ENCODE data around the gene TMEM145. TPM values are rescaled to one million over a fixed set of nuclear protein-coding genes. Genes with fewer than 3 reads are reported as not detected.

The TMEM145 gene
- total and polyA plus RNA-seq, 9 of the 15 experiments (the other 6 are each of a cell fraction or from before 2014, with no cell fraction given): 0.80 to 5.5 (median 1.9) TPM; not detected in 3

DNA sequence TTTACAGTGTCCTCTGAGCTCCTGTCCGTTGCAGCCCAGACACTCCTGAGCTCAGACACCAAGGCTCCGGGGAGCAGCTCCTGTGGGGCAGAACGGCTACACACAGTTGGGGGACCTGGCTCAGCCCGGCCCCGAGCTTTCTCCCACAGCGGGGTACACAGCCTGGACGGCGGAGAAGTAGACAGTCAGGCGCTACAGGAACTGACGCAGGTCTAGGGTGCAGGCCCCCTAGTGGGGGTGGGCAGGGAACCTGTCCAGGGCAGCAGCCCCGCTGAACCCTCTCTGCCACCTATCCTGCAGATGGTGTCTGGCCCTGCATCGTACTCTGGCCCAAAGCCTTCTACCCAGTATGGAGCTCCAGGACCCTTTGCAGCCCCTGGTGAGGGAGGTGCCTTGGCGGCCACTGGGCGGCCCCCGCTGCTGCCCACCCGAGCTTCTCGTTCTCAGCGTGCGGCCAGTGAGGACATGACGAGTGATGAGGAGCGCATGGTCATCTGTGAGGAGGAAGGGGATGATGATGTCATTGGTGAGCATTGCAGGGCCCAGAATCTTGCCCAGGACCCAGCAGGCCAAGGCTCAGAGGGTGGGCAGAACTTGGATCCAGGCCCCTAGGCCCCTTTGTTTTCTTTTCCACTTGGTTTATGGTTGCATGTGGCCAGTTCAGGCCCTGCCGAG lies 24.1 kb upstream of the TMEM145 start:
- Histone ChIP-seq H3K36me3 (ENCODE audit: control insufficient read depth, insufficient read depth, low read length) (peaks cover 75% of the 10 kb centered on the region; the same call in 2 of the 3 replicates), H3K4me2 (ENCODE audit: insufficient read depth, low read length) (no peak overlapping the region), H3K4me1 (replicated peaks in 1 of 2; ENCODE audit: control insufficient read depth in 2 of 2, insufficient read depth in 2 of 2, low read length in 2 of 2) (peaks cover 16 to 85% of the 10 kb centered on the region in 2 experiments; a peak in 4 of 5 replicates), H2AFZ (ENCODE audit: low read depth, low read length) (no peak overlapping the region), H3K9me3 (replicated peaks; ENCODE audit: control insufficient read depth, insufficient read depth, low read depth, low read length) (no peaks in the 10 kb centered on the region), H3K79me2 (ENCODE audit: control insufficient read depth, insufficient read depth, low read length) (peaks cover 25% of the 10 kb centered on the region), H3K9ac (ENCODE audit: insufficient read depth in 1 of 2, low read depth in 2 of 2, low read length in 2 of 2) (peak overlapping the region in 1 of 2 experiments; percentile 45; a peak in 2 of 4 replicates), H3K9me1 (ENCODE audit: control insufficient read depth, insufficient read depth, low read length) (no peaks in the 10 kb centered on the region), H4K20me1 (replicated peaks; ENCODE audit: control insufficient read depth, insufficient read depth, low read length) (0 out of 2 replicates have a peak, but pooled peaks cover 8% of the 10 kb centered on the region), H3K4me3 (no peak overlapping the region), H3K27me3 (ENCODE audit: control insufficient read depth in 2 of 2, insufficient read depth in 2 of 2, low read length in 2 of 2) (no peaks in the 10 kb centered on the region), H3K27ac (ENCODE audit: extremely low read depth, low read depth, low read length) (no peak overlapping the region)
- ATAC-seq: no peak
- in situ Hi-C loops (cut with MboI): no loop called here
- no peak for DNase-seq (ENCODE audit: extremely low read depth in 1 of 4, low spot score in 3 of 4)
- 94% methylated on average over 20 of the region's 22 CpGs for WGBS (ENCODE audit: insufficient coverage, low coverage, missing lambda C conversion rate)
- intact Hi-C loops (cut with micrococcal nuclease): no loop called here
- BruUV-seq (replicated peaks): no TSS peak
- POLR2A ChIA-PET: interaction anchor here (1.8 kb wide), 1 partner anchor 13 kb away, joined by 6 read pairs; the partner anchor contains the start of genes PAFAH1B3 and PRR19
- FAIRE-seq: no peak
- CTCF ChIA-PET (ENCODE audit: low intra/inter-chr PET ratio): no interaction called here
- TF ChIP-seq, protein P1, sequence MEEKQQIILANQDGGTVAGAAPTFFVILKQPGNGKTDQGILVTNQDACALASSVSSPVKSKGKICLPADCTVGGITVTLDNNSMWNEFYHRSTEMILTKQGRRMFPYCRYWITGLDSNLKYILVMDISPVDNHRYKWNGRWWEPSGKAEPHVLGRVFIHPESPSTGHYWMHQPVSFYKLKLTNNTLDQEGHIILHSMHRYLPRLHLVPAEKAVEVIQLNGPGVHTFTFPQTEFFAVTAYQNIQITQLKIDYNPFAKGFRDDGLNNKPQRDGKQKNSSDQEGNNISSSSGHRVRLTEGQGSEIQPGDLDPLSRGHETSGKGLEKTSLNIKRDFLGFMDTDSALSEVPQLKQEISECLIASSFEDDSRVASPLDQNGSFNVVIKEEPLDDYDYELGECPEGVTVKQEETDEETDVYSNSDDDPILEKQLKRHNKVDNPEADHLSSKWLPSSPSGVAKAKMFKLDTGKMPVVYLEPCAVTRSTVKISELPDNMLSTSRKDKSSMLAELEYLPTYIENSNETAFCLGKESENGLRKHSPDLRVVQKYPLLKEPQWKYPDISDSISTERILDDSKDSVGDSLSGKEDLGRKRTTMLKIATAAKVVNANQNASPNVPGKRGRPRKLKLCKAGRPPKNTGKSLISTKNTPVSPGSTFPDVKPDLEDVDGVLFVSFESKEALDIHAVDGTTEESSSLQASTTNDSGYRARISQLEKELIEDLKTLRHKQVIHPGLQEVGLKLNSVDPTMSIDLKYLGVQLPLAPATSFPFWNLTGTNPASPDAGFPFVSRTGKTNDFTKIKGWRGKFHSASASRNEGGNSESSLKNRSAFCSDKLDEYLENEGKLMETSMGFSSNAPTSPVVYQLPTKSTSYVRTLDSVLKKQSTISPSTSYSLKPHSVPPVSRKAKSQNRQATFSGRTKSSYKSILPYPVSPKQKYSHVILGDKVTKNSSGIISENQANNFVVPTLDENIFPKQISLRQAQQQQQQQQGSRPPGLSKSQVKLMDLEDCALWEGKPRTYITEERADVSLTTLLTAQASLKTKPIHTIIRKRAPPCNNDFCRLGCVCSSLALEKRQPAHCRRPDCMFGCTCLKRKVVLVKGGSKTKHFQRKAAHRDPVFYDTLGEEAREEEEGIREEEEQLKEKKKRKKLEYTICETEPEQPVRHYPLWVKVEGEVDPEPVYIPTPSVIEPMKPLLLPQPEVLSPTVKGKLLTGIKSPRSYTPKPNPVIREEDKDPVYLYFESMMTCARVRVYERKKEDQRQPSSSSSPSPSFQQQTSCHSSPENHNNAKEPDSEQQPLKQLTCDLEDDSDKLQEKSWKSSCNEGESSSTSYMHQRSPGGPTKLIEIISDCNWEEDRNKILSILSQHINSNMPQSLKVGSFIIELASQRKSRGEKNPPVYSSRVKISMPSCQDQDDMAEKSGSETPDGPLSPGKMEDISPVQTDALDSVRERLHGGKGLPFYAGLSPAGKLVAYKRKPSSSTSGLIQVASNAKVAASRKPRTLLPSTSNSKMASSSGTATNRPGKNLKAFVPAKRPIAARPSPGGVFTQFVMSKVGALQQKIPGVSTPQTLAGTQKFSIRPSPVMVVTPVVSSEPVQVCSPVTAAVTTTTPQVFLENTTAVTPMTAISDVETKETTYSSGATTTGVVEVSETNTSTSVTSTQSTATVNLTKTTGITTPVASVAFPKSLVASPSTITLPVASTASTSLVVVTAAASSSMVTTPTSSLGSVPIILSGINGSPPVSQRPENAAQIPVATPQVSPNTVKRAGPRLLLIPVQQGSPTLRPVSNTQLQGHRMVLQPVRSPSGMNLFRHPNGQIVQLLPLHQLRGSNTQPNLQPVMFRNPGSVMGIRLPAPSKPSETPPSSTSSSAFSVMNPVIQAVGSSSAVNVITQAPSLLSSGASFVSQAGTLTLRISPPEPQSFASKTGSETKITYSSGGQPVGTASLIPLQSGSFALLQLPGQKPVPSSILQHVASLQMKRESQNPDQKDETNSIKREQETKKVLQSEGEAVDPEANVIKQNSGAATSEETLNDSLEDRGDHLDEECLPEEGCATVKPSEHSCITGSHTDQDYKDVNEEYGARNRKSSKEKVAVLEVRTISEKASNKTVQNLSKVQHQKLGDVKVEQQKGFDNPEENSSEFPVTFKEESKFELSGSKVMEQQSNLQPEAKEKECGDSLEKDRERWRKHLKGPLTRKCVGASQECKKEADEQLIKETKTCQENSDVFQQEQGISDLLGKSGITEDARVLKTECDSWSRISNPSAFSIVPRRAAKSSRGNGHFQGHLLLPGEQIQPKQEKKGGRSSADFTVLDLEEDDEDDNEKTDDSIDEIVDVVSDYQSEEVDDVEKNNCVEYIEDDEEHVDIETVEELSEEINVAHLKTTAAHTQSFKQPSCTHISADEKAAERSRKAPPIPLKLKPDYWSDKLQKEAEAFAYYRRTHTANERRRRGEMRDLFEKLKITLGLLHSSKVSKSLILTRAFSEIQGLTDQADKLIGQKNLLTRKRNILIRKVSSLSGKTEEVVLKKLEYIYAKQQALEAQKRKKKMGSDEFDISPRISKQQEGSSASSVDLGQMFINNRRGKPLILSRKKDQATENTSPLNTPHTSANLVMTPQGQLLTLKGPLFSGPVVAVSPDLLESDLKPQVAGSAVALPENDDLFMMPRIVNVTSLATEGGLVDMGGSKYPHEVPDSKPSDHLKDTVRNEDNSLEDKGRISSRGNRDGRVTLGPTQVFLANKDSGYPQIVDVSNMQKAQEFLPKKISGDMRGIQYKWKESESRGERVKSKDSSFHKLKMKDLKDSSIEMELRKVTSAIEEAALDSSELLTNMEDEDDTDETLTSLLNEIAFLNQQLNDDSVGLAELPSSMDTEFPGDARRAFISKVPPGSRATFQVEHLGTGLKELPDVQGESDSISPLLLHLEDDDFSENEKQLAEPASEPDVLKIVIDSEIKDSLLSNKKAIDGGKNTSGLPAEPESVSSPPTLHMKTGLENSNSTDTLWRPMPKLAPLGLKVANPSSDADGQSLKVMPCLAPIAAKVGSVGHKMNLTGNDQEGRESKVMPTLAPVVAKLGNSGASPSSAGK (IDR thresholded peaks at IDR 0.05): no peak
- TF ChIP-seq, protein P2, sequence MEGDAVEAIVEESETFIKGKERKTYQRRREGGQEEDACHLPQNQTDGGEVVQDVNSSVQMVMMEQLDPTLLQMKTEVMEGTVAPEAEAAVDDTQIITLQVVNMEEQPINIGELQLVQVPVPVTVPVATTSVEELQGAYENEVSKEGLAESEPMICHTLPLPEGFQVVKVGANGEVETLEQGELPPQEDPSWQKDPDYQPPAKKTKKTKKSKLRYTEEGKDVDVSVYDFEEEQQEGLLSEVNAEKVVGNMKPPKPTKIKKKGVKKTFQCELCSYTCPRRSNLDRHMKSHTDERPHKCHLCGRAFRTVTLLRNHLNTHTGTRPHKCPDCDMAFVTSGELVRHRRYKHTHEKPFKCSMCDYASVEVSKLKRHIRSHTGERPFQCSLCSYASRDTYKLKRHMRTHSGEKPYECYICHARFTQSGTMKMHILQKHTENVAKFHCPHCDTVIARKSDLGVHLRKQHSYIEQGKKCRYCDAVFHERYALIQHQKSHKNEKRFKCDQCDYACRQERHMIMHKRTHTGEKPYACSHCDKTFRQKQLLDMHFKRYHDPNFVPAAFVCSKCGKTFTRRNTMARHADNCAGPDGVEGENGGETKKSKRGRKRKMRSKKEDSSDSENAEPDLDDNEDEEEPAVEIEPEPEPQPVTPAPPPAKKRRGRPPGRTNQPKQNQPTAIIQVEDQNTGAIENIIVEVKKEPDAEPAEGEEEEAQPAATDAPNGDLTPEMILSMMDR (IDR thresholded peaks at IDR 0.05 in 2 of 3, conservative IDR thresholded peaks at IDR 0.05 in 1 of 3; ENCODE audit: insufficient read depth in 2 of 3, low read depth in 1 of 3, low read length in 3 of 3): peak in 1 of 3 experiments; percentile 1; a peak in 1 of 6 replicates
- TF ChIP-seq NR4A1 (CRISPR knock-in tag; IDR thresholded peaks at IDR 0.05) (no peak), NR4A1 (tag; IDR thresholded peaks at IDR 0.05) (no peak), SNRNP70 (optimal IDR thresholded peaks at IDR 0.05; ENCODE audit: low read depth, low read length) (no peak)

Measured in K562 (cell line).